Measurements from ENCODE around the gene PLXDC2. TPM values are rescaled to one million over a fixed set of nuclear protein-coding genes. Genes with fewer than 3 reads are reported as not detected.

PLXDC2 gene
- total RNA-seq, 1 donor from 2014 or later: 0.59 TPM

DNA sequence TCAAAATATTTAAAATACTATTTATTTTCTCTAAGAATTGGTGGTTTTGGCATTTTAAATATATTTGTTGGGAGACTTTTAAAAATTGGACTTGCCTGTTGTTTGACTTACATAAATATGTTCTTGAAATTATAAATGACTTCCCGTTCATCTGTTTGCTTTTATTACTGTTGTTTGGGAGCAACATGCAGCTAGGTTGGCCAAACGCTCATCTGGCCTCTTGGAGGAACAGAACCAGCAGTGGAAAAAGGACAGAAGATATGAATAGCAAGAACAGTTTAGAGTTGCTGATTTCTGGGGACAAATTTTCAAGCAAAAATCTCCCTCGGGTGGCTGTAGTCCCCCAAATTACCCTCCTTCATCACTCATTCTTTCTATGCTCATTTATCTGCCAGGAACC, 41.6 kb downstream of the PLXDC2 start:
- no peak for DNase-seq (ENCODE audit: low read depth, low spot score)

DNA sequence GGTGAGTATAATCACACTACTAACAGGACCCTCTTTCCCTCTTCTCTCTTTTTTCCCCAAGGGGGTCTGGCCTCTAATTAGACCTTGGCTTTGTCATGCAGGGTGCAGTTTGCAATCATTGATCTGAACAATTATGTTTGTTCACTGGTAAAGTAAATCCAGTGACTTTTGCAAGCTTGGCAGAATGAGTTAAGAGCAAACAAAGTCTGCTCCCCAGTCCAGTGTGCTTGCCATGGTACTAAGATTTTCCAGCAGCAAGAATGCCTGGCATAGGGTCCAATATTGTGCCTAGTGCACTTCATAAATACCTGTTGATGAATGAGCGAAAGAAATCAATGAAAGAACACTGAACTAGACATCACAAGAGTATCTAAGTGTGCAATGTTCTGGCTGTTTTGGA, 43.9 kb downstream of the PLXDC2 start:
- no peak for DNase-seq (ENCODE audit: low read depth, low spot score)

DNA sequence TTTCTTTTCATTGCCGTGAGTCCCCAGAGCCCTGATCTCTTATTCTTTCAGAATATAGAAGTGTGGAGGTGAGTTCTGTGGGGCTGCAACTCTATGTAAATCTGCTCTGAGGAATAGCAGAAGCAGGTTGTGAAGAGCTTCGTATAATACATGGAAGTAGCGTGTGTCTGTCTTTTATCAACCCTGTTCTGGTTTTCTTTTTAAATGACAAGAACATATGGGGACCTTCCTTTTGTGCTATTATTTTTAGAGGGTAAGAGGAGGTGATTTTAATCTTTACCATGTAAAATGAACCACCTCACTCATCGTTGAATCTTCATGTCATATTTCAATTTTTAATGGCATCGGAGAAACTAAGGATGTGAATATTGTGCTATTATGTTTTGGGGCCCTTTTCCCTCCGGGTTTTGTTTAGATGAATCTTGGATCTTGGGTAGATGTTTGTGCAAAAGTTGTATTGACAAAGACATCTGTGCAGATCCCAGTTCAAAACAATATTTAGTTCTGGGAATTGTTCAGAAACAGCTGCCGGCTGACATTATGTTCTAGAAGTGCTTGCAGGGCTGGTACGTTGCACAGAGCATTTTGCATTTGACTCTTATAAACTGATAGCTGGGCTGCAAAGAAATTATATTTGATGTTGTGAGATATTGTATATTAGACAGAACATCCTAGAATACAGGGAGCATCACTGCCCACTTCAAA, 46.7 kb downstream of the PLXDC2 start:
- no peak for DNase-seq (ENCODE audit: low read depth, low spot score)

DNA sequence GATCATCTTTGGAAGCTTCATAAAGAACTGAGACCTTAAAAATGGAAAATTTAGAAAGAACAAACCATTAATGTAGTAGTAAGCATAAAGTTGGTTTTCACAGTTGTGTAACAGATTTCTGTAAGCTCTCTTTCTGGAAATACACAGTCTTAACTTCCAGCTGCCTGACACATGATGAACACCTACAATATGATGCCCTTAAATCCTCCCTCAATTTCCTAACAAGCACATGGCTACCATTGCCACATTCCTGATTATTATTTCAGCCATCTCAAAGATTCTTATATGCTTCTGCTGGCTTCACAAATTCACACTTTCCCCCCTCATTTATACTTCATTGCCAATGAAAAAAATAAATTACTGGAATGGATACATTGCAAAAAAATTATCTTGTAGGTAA, 49.4 kb downstream of the PLXDC2 start:
- DNase-seq (ENCODE audit: low read depth, low spot score): no peak

DNA sequence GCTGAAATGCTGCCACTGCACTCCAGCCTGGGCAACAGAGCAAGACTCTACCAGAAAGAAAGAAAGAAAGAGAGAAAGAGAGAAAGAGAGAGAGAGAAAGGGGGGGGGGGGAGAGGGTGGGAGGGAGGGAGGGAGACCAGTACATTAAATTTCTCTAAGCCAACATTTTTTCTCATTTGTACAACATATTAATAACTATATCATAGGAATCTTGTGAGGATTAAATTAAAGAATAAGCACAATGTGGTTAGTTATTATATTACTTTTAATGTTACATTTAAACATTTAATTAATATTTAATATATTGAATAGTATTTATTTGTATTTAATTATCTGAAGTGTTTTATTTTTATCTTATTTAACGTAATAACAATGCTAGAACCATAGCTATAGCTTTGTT, 53.1 kb downstream of the PLXDC2 start:
- DNase-seq (ENCODE audit: low read depth, low spot score): no peak

DNA sequence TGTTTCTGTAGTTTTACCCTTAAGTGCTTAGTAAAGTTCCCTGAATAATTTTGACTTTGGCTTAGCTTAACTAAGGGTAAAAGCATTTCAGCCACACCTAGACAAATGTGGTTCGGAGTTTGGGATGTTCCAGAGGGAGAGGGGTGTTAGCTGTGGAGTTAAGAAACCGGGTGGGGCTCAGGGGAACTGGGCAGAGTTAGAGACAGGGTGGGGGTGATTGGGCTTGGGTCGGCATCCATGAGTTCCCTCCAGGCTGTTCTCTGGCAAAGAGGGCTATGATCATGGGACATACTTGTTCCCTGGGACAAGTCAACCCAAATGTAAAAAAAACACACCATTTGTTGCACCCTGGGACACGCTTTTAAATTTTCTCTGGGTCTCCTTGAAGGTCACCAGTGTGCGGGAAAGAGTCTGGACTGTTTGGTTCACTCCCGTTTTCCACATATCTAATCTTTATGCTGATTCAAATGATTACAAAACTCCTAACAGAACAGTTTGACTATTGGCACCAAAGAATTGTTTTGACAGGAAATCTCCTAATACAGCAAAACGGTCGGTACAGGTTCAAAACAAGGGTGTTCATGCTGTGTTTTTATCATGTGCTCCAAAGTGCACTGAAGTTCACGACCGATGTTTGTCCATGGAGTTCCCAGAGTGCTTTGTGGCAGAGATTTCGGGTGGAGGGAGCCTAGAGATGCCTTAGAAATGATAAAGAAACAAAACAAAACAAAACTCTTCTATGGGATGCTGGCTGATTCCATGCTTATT, 56.5 kb downstream of the PLXDC2 start:
- no peak for DNase-seq (ENCODE audit: low read depth, low spot score)

DNA sequence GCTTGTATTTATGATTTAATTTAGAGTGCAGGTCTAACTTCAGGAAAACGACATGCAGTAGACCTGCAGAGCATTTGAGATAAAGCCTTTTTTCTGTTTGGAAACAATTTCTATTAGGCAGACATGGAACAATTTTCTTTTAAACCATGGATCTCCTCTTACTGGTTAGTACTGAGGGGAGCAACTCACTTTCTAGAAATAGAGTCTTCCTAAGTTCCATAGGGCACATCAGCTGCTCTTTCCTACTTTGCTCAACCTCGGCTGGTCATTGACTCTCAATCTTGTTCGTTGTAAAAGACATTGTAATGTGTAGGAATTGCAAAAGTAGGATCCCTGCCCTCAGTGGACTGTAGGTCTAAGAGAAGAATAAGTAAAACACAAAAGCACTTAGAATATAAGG, 58.0 kb downstream of the PLXDC2 start:
- DNase-seq (ENCODE audit: low read depth, low spot score): no peak

DNA sequence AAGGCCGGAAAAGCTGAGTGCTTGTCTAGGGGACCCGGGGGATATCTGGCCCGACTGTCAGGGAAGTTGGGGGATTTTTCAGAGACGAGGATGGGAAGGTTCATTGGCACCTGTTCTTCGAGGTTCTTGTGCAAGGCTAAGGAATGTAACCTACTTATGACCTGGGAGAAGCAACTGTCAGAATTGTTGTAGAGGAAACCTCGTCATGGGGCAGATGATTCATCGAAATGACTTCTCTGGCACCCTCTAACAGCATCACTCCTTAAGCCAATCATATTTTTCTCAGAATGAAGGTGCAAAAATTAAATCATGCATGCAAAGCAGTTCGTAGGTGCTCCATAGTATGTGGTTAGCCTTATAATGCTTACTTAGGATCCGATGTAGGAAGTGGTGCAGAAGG, 58.6 kb downstream of the PLXDC2 start:
- no peak for DNase-seq (ENCODE audit: low read depth, low spot score)

DNA sequence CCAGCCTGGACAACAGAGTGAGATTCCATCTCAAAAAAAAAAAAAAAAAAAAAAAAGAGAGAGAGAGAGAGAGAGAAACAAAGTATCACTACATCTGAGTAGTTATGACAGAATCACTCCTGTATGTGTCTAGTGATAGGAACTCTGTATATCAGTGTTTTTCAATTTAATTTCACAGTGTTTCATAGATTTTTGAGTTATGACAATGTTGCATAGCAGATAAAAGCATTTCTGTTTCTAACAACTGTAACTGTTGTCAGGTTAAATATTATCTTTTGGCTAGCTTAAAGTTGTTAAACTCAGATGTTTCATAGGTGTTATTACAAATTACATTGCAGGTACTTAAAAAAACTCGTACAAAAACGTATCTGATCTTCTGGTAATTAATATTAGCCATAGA, 60.3 kb downstream of the PLXDC2 start:
- no peak for DNase-seq (ENCODE audit: low read depth, low spot score)

DNA sequence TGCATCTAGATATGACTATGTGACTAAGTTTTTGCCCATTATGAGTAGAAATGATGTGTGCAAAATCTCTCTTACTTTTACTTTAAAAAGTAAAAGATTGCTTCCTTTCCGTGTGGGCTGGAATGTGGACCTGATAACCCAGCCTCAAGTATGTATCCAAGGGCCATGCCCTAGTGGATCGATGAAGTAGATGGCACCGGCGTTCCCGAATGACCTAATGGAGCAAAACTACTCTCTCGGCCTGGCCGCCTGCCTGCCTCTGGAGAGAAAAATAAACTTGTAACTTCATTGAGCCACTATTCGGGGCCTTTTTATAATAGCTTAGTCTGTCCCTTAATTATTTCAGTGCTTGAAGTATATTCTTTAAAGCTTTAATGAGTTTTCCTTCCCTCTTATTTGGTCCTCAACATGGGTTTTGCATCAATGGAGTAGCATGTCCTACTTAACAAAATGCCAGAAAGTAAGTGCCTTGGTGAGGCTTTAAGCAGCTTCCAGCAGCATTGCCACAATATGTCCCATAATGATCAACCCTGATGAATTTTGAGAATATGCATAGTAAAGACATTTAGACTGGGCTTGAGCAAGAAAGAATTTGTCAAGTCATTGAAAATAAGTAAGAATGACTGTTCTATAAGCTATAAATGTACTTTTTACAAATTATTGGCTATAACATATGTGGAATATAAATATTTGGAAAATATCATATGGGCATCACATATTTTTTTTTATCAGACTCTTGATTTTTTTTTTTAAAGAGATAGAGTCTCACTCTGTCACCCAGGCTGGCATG, 61.4 kb downstream of the PLXDC2 start:
- DNase-seq (ENCODE audit: low read depth, low spot score): no peak

DNA sequence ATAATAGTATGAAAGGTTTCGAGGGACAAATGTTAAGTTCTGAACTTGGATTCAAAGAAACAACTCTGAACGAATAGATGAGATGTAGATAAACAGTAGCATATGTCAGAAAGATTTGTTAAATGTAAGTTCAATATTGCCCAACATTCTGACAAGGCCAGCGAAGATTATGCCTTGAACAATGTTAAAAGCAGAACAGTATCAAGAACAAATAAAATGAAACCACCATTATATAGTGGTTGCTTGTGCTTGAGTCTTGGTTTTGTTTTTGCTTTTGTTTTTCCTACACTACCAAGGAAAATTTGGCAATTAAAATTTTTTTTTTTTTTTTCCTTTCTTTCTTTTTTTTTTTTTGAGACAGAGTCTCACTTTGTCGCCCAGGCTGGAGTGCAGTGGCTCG, 66.4 kb downstream of the PLXDC2 start:
- DNase-seq (ENCODE audit: low read depth, low spot score): no peak

DNA sequence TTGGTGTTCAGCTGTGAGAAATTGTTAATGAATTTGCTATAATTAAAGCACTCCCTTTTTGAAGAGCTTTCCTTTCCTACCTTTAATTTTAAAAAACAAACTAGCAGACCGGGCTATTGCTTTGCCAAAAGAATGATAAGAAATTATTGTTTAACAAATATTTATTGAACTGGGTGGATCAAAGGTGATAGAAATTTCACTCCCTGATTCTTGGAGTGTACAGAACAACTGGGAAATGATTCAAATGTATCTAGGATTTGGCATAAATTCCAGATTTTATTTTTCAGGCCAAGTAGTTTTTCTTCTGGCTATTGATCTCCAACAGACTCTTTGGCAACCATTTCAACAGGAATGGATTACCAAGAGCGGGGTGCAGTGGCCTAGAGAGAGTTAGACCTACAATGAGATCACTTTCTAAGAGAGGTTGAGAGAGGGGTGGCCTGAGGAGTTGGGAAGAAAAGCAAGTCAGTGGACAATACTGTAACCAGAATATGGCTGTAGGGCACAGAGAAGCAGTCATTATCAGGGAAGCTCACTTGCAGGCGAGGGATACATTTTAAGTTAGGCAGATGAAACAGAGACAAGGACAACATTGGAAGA, 71.9 kb downstream of the PLXDC2 start:
- no peak for DNase-seq (ENCODE audit: low read depth, low spot score)

DNA sequence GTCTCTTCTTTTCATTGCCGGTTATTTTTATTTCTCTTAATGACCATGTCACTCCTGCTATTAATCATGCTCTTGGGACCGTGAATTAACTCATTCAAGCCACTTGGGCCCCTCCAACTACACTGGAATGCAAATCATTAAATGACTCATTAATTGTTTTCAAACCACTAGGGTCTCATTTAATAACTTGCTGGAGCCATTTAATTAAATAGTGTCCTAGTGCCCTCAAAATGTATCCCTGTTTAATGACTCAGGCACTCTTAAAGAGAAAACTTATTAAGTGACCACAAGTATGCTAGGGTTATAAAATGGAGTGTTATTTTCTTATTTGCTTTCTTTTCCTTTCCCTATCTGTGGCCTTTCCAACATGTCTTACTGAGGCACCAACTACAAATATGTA, 73.0 kb downstream of the PLXDC2 start:
- no peak for DNase-seq (ENCODE audit: low read depth, low spot score)

DNA sequence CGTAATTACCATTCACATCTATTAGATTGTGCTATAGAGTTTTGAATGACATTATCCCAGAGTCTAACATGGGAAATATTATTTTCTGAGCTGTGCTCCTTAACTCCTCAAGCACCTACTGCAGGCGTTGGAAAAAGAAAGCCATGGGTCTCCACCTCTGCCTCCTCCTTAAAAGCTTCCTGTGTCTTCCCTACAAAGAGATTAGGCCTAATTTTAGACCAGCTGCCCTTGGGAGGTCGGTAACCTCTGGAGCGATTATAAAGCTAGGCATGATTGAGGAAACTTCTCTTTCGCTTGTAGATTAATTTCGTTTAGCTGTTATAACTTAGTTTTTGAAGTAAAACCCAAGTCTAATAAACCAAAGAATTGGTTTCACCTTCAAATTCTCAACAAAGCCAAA, 75.2 kb downstream of the PLXDC2 start:
- no peak for DNase-seq (ENCODE audit: low read depth, low spot score)

DNA sequence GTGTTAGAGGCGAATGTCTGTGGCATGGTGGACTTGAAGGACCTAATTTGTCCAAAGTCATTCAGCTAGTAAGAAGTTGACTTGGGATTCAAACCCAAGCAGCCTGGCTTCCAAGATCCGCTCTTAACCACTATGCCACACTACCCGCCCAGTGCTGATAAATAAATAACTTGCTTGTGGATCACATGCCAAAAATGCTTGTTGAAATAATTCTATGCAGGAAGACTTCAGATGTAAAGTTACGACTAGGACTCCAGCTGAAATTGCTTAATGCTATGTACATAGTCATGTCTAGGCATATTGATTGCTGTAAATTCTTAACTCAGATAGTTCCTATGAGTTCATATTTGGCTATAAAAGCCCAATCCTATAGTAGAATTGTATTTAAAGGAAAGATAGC, 76.0 kb downstream of the PLXDC2 start:
- DNase-seq (ENCODE audit: low read depth, low spot score): no peak

DNA sequence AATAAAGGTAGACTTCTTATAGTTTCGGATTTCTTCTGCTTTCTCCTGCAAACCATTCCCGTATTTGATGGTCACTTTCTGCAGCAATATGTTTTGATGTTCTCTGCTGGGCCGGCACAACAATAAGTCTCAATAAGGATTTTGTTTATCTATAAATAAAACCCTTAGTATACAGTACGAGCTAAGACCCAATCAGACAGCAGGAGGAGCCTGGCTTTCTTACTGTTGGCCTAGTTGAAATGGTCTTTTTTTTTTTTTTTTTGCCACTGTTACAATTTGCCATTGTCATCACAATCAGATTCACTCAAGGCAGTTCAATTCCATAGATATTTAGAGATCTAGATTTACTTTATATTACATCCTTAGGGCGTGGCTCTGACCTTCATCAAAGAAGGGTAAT, 76.4 kb downstream of the PLXDC2 start:
- DNase-seq (ENCODE audit: low read depth, low spot score): no peak

DNA sequence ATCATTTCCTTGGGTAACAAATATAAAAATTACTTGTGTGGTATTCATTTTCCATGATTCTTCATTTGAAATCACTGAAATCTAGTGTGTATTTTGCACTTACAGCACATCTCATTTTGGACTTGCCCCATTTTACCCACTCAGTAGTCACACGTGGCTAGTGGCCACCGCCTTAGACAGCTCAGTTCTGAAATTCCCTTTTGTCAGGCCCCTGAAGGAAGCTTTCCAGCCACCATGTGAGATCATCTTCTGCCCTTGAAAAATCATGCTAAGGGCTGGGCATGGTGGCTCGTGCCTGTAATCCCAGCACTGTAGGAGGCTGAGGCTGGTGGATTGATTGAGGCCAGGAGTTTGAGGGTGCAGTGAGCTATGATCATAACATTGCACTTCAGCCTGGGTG, 79.3 kb downstream of the PLXDC2 start:
- DNase-seq (ENCODE audit: low read depth, low spot score): no peak

DNA sequence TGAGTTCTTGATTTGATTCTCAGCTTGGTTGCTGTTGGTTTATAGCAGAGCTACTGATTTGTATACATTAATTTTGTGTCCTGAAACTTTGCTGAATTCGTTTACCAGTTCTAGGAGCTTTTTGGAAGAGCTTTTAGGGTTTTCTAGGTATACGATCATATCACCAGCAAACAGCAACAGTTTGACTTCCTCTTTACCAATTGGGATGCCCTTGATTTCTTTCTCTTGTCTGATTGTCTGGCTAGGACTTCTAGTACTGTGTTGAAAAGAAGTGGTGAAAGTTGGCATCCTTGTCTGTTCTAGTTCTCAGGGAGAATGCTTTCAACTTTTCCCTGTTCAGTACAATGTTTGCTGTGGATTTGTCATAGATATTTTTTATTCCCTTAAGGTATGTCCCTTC, 86.2 kb downstream of the PLXDC2 start:
- DNase-seq (ENCODE audit: low read depth, low spot score): no peak

DNA sequence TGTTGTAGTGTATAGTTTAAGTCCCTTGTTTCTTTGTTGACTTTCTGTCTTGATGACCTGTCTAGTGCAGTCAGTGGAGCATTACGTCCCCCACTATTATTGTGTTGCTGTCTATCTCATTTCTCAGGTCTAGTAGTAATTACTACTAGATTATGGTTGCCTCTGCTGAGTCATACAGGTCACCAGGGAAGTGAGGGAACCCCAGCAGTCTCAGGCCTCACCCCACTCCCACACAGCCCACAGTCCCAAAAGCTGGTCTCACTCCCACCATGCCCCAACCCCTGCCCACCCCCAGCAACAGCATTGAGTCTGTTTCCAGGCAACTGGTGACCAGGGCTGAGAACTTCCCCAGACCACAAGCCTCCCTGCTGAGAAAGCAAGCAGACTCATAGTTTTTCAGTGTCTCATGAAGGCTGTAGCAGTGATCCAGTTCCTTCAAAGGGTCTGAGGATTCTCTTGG, 88.0 kb downstream of the PLXDC2 start:
- DNase-seq (ENCODE audit: low read depth, low spot score): no peak

DNA sequence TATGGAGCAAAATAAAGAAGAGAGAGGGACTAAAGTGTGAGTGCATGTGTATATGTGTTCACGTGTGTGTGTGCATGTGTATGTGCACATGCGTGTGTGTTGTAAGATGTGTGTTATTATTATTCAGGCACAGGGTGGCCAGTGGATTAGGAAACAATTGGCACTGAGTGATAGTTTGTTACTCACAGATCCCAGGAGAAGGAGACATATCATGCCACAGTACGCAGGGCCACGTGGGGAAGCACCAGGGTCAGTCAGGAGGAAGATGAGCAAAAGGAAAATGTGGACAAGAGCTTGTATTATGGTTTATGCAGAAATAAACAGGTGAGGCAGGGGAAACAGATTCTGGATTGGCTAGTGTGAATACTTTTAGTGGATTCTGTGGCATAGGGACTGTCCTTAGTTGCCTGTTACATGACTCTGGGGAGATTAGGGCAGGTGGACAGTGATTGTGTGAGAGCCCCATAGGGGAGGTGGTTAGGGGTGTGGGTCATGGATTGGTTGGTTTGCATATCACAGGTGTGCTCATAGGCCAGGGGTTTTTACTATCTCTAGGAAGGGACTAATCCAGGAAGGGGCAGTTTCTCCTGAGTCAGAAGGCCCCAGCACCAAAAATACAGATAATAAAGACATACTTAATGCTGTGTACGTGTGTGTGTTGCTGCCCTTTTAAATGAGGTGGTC, 90.0 kb downstream of the PLXDC2 start:
- no peak for DNase-seq (ENCODE audit: low read depth, low spot score)

DNA sequence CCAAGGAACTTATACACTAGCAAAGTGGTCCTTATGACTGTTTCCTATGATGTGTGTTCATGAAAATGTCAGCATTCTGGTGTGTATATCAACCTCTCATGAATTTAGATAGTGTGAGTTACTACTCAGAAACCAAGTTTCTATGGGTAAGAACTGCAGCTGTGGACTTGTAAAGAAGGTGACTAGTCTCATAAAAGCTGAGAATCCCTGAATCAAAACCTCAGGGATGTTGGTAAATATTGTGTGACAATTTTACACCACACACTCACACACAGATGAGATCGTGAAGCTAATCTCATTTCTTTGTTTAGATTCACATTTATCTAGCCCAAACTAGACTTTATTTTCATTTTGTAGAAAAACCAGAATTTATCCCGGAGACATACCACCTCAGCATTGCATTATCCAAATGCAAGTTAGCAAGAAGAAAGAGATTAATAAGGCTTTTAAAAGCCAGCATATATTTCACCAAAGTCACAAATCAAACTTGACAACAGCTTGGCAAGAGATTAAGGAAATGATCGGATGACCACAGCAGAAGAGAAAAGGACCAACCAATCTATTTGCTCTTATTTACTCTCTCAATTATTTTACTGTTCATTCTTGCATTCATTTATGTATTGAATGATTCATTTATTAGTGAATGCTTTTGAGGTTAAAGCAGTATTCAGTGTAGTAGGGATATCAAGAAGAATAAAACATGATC, 92.9 kb downstream of the PLXDC2 start:
- no peak for DNase-seq (ENCODE audit: low read depth, low spot score)

Measured in pulmonary artery endothelial cell (primary cell).